IPS-15b (cell line): ENCODE results near the gene NOX4.
"Not testable (repeated sequence)": the region's sequence is repeated elsewhere in the genome, so short reads cannot be mapped to it uniquely, and the experiment has no call there.

Experiments used
- H3K27me3 ChIP-seq: one replicate; pipeline ENCODE4 v1.6.1; 2013; ENCODE audit warnings: low read length; ENCODE audit not compliant: control insufficient read depth, insufficient read depth
- H3K36me3 ChIP-seq: one replicate; pipeline ENCODE4 v1.6.1; 2013; ENCODE audit warnings: low read length; ENCODE audit not compliant: control insufficient read depth, insufficient read depth
- H3K4me1 ChIP-seq: one replicate; pipeline ENCODE4 v1.6.1; 2013; ENCODE audit warnings: mild to moderate bottlenecking, low read length; ENCODE audit not compliant: control insufficient read depth, insufficient read depth
- H3K4me3 ChIP-seq: one replicate; pipeline ENCODE4 v1.5.1; 2013; ENCODE audit warnings: low read depth, low read length
- H3K9ac ChIP-seq: one replicate; pipeline ENCODE4 v1.6.1; 2013; ENCODE audit warnings: low read depth, mild to moderate bottlenecking, low read length
- H3K9me3 ChIP-seq: one replicate; pipeline ENCODE4 v1.6.1; 2013; ENCODE audit warnings: mild to moderate bottlenecking, low read length; ENCODE audit not compliant: control insufficient read depth, insufficient read depth

NOX4 gene

DNA sequence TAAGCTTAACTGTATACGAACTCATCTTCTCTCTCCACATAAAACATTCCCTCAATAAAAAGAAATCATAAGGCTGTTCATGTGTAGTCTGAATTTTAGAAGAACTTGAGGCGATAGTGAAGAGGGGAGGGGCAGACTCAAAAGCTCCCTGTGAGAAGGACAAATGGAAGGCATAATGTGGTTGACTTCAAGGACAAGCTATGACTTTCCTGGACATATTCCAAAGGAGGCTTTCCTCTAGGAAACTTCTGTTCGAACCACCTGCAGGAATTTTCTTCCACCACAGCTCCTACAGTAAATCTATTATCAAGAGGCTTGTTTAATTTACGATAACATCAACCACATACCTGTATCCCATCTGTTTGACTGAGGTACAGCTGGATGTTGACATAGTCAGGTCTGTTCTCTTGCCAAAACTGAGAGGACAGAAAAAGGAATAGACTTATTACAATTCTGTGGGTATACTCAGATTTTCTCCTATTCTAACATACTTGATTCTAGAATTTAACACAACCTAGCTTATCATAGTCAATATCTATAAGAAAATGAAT is 154.0 kb downstream of the NOX4 start:
- H3K4me1 ChIP-seq, H3K36me3 ChIP-seq, H3K27me3 ChIP-seq, H3K4me3 ChIP-seq, H3K9me3 ChIP-seq, H3K9ac ChIP-seq: not testable (repeated sequence)

GRCh38 chr11:89333704-89334103 is 157.5 kb downstream of the NOX4 start:
- not testable (repeated sequence) for H3K27me3 ChIP-seq, H3K9ac ChIP-seq, H3K9me3 ChIP-seq, H3K36me3 ChIP-seq, H3K4me3 ChIP-seq, H3K4me1 ChIP-seq

- H3K4me1 ChIP-seq, H3K36me3 ChIP-seq, H3K9me3 ChIP-seq, H3K9ac ChIP-seq, H3K4me3 ChIP-seq, H3K27me3 ChIP-seq: not testable (repeated sequence)
Measured at GRCh38 chr11:89331940-89332339, 159.2 kb downstream of the NOX4 start.

DNA sequence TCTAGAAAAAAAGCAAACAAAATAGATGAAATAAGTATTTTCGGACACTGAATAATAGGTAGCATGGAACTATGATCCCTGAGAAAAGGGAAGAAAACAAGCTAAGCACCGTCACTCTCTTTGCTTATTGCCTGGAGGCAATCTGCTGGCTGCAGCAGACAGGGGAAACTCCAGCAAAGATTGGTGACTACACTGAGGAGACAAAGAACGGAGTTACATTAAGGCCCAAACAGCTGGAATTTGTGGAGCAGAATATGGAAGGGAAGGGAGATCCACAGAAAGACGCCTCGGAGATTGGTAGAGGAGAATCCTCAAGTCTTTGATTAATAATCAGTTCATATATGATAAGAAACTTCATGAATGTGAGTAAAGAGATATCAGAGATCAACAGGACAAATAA is 163.3 kb downstream of the NOX4 start:
- Histone ChIP-seq H3K4me1 (peaks cover 6% of the 10 kb centered on the region), H3K9me3 (no peaks in the 10 kb centered on the region), H3K4me3 (no peak overlapping the region), H3K36me3 (no peaks in the 10 kb centered on the region), H3K27me3 (no peaks in the 10 kb centered on the region), H3K9ac (no peak overlapping the region)

DNA sequence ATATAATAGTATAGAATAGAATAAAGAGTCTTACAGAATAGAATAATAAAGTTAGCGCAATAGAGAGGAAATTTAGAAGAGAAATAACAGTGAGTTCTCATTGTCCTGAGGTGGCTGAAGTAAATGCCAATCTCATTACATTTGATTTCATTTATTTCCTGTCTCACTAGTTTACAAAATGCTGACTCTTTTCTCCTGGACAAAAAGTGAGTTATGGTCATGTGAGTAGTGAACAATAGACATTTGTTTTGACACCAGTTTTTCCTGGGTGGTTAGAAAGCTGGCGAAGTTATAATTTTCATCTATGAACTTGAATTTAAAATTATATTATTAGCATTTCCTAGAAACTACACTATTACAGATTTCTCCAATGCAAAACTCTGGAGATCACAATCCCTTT is 169.8 kb downstream of the NOX4 start:
- no peak overlapping the region for H3K9ac ChIP-seq
- no peaks in the 10 kb centered on the region for H3K27me3 ChIP-seq
- H3K4me1 ChIP-seq, result no peaks in the 10 kb centered on the region
- no peak overlapping the region for H3K4me3 ChIP-seq
- no peaks in the 10 kb centered on the region for H3K9me3 ChIP-seq
- H3K36me3 ChIP-seq, result no peaks in the 10 kb centered on the region

- not testable (repeated sequence) for H3K27me3 ChIP-seq, H3K36me3 ChIP-seq, H3K9ac ChIP-seq, H3K9me3 ChIP-seq, H3K4me3 ChIP-seq, H3K4me1 ChIP-seq
Measured at GRCh38 chr11:89310607-89311006, 180.6 kb downstream of the NOX4 start.

- H3K4me3 ChIP-seq, H3K9me3 ChIP-seq, H3K9ac ChIP-seq, H3K4me1 ChIP-seq, H3K27me3 ChIP-seq, H3K36me3 ChIP-seq: not testable (repeated sequence)
Measured at GRCh38 chr11:89309321-89309985, 181.7 kb downstream of the NOX4 start.

GRCh38 chr11:89308272-89308671 is 182.9 kb downstream of the NOX4 start:
- not testable (repeated sequence) for H3K4me3 ChIP-seq, H3K4me1 ChIP-seq, H3K9me3 ChIP-seq, H3K9ac ChIP-seq, H3K27me3 ChIP-seq, H3K36me3 ChIP-seq

DNA sequence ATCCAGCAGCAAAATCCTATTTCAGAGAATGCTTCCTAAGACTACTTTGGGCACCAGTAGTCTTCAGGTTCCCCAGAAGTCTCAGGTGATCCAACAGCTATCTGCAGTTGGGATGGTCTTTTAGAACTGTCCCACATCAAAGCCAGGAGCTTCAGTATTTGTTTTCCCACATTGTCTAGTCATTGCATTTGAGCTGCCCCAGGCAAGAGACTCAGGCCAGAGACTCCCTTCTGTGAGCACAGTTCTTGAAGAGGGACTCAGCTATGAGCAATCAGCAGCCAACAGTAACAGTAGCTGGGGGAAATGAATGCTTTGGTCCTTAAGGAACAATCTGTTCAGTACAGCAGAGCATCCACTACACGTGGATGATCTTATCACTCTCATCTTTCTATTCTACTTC is 188.1 kb downstream of the NOX4 start:
- not testable (repeated sequence) for H3K4me1 ChIP-seq, H3K9ac ChIP-seq, H3K36me3 ChIP-seq, H3K4me3 ChIP-seq, H3K27me3 ChIP-seq, H3K9me3 ChIP-seq

DNA sequence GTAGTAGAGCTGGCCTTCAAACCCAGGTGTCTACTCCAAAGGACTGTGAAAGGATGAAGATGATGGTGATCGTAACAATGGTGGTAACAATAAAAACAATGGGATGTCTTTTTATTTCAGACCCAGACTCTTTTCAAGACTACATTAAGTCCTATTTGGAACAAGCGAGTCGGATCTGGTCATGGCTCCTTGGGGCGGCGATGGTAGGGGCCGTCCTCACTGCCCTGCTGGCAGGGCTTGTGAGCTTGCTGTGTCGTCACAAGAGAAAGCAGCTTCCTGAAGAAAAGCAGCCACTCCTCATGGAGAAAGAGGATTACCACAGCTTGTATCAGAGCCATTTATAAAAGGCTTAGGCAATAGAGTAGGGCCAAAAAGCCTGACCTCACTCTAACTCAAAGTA is 196.2 kb downstream of the NOX4 start:
- H3K4me3 ChIP-seq, H3K9me3 ChIP-seq, H3K9ac ChIP-seq, H3K4me1 ChIP-seq, H3K27me3 ChIP-seq, H3K36me3 ChIP-seq: not testable (repeated sequence)

- no peaks in the 10 kb centered on the region for H3K4me1 ChIP-seq
- no peaks in the 10 kb centered on the region for H3K36me3 ChIP-seq
- peak overlapping the region; percentile 40 for H3K4me3 ChIP-seq
- H3K27me3 ChIP-seq, result no peaks in the 10 kb centered on the region
- H3K9me3 ChIP-seq, result no peaks in the 10 kb centered on the region
- H3K9ac ChIP-seq, result no peak overlapping the region
Measured at GRCh38 chr11:89293965-89294679, 197.1 kb downstream of the NOX4 start.

- not testable (repeated sequence) for H3K9me3 ChIP-seq, H3K36me3 ChIP-seq, H3K27me3 ChIP-seq, H3K9ac ChIP-seq, H3K4me1 ChIP-seq, H3K4me3 ChIP-seq
Measured at GRCh38 chr11:89288004-89288403, 203.2 kb downstream of the NOX4 start.
